Colonic mucosa (tissue), 4 donors: ENCODE measurements around the gene HIVEP1. TPM values are rescaled to one million over a fixed set of nuclear protein-coding genes. Genes with fewer than 3 reads are reported as not detected.
A peak's percentile ranks its signal among the peaks of the same experiment; 100 is the strongest.

Source experiments
- DNase-seq: peaks from one replicate; pipeline ENCODE4 v3.0.0-alpha.2; 2020
- H3K27ac ChIP-seq: fragments of 200-600 bp; one replicate; pipeline ENCODE4 v1.8.0; 2021
- H3K27me3 ChIP-seq: fragments of 200-600 bp; one replicate; pipeline ENCODE4 v1.8.0; 2021
- H3K36me3 ChIP-seq: fragments of 200-600 bp; one replicate; pipeline ENCODE4 v1.8.0; 2021
- H3K4me1 ChIP-seq: fragments of 200-600 bp; one replicate; pipeline ENCODE4 v1.8.0; 2021; ENCODE audit warnings: mild to moderate bottlenecking
- H3K4me3 ChIP-seq: fragments of 200-600 bp; one replicate; pipeline ENCODE4 v1.8.0; 2021
- H3K9ac ChIP-seq, 2 donors: one replicate each; pipeline ENCODE4 v1.7.0; 2013; ENCODE audit warnings: control low read depth in 2 of 2, low read depth in 2 of 2, low read length in 2 of 2
- H3K9me3 ChIP-seq: fragments of 200-600 bp; one replicate; pipeline ENCODE4 v1.8.0; 2021
- intact Hi-C: fragments of 100-400 bp; cut with DNase I; formaldehyde crosslinking; loops from one replicate; pipeline ENCODE4 v1.14.1; 2022
- total RNA-seq, 2 donors: library from RNA; stranded (reverse); fragmentation: NEBNext Ultra II Directional in 1 of 2; extraction: Animal tissue kit (Norgen Biotek cat#: 25700) in 1 of 2; gene quantifications; one replicate each; pipeline ENCODE4 v1.2.1, GENCODE V29; 2021
- TF ChIP-seq, protein P1 (sequence below): fragments of 200-600 bp; IDR thresholded peaks from one replicate; pipeline ENCODE4 v1.8.0; 2022; ENCODE audit warnings: antibody characterized with exemption, mild to moderate bottlenecking
- donor health status: healthy.
- donor health status: DM: no; HTN: no; CAD: no.
- donor health status: DM: no; HTN: no; CAD: no.

The HIVEP1 gene
- total RNA-seq, 2 donors from 2014 or later, result 22.2 to 27.9 TPM

DNA sequence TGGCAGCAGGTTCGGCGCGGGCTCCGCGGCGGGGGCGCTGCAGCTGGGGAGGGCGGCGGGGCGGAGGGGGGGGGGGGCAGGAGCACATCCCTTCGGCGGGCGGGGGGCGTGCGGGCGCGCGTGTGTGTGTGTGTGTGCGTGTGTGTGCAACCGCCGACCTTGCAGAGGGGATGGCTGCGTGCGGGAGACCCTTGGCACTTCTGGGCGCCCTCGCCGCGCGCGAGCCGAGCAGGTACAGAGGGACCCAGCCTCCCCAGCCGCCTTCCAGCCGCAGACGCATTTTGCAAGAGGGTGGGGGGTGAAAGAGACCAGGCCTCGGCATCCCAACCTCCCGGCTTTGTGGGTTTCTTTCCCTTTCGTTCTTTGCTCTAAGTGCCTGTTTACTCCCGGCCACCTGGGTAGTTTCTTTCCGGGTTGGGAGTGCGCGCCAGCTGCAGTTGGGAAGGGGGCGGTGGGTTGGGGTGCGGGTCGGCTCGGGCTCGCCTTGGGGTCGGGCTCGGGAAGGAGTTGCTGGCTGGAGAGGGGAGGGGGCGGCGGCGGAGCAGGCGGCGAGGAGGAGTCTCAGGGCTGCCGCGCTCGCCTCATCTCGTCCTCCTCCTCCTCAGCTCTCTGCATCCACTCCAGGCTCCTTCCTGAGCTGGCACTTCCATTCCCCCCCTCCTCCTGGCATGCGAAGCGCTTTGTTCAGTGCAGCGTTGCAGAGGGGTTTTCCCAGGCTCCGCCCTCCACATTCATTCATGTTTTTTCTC is 620 bp downstream of the HIVEP1 start:
- Histone ChIP-seq H3K27ac (peak overlapping the region; percentile 96), H3K9ac (peak overlapping the region; percentile 76 to 91), H3K4me1 (no peaks in the 10 kb centered on the region), H3K27me3 (no peaks in the 10 kb centered on the region), H3K4me3 (peak overlapping the region; percentile 55), H3K36me3 (no peaks in the 10 kb centered on the region), H3K9me3 (no peaks in the 10 kb centered on the region)
- TF ChIP-seq, protein P1, sequence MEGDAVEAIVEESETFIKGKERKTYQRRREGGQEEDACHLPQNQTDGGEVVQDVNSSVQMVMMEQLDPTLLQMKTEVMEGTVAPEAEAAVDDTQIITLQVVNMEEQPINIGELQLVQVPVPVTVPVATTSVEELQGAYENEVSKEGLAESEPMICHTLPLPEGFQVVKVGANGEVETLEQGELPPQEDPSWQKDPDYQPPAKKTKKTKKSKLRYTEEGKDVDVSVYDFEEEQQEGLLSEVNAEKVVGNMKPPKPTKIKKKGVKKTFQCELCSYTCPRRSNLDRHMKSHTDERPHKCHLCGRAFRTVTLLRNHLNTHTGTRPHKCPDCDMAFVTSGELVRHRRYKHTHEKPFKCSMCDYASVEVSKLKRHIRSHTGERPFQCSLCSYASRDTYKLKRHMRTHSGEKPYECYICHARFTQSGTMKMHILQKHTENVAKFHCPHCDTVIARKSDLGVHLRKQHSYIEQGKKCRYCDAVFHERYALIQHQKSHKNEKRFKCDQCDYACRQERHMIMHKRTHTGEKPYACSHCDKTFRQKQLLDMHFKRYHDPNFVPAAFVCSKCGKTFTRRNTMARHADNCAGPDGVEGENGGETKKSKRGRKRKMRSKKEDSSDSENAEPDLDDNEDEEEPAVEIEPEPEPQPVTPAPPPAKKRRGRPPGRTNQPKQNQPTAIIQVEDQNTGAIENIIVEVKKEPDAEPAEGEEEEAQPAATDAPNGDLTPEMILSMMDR, result no peak
- intact Hi-C loops, result no loop called here
- peak; percentile 80 for DNase-seq

DNA sequence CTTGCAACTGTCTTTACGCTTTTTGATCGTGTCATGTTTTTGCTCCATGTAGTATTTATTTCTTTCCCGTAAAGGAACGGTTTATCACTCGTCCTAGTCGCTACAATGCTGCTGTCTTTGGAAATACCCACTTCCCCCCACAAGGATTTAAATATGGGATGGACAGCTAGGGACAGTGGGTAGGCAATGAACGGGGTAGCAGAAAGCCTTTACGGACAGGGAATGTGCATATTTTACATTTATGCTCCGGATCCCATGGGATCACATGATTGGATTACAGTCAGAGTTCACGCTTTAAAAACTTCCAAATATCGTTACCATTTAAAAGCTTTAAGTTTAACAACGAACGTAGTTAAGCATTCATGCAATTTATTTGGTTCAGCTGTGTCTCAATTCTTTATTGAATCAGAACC is 1.2 kb downstream of the HIVEP1 start:
- no peak for DNase-seq
- Histone ChIP-seq H3K36me3 (no peaks in the 10 kb centered on the region), H3K27ac (peak overlapping the region; percentile 96), H3K4me3 (peak overlapping the region; percentile 55), H3K4me1 (no peaks in the 10 kb centered on the region), H3K9me3 (no peaks in the 10 kb centered on the region), H3K27me3 (no peaks in the 10 kb centered on the region), H3K9ac (peak overlapping the region; percentile 76 to 91)
- intact Hi-C loops, result no loop called here
- TF ChIP-seq, protein P1, result no peak

DNA sequence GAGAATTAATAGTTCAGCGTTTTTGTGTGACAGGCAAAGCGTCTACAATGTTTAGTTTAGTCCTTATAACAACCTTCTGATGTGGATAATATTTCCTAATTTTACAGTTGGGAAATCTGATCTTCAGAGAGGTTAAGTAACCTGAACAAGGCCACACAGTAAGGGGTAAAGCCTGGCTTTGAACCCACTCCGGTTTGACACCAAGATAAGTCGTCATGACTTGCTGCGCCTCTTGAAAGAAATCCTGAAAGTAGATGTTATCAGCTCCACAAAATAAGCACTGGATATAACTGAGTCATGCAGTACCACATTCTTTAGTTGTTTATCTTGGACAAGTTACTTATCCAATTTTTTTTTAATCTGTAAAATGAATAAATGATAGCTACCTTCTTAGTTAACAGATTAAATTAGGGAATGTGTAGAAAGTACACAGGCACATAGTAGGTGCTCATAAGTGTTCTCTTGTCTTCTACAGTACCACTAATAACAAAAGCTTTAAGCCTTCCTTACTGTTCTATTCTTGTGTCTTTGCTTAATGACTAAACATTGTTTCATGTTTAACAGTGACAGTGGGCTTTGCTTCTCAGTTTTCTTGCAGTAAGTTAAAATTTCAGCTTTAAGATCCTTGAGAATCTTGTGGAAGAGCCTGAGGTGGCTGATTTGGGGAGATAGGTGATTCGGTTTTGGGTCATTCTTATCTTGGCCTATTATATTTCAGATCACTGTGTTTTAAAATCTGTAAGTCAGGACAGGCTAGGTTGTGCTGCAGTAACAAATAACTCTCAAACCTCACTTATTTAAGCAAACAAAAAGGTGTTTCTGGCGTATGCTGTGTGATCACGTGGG is 2.1 kb downstream of the HIVEP1 start:
- TF ChIP-seq, protein P1, result no peak
- Histone ChIP-seq H3K4me3 (no peak overlapping the region), H3K9me3 (no peaks in the 10 kb centered on the region), H3K9ac (no peak overlapping the region), H3K4me1 (no peaks in the 10 kb centered on the region), H3K36me3 (no peaks in the 10 kb centered on the region), H3K27me3 (no peaks in the 10 kb centered on the region), H3K27ac (peak overlapping the region; percentile 96)
- intact Hi-C loops, result no loop called here
- no peak for DNase-seq

DNA sequence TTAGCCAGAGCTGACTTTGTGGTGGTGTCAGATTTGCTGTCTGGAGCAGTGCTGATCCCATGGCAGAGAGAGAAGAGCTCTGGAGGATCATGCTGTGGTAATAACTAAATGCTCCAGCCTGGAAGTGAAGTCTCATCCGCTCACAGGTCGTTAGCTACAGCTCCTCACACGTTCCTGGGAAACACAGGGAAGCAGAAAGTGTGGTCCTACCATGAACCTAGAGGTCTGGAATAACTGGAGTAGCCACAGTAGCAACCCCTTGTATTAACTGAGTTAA is 2.7 kb downstream of the HIVEP1 start:
- TF ChIP-seq, protein P1, result no peak
- no peaks in the 10 kb centered on the region for H3K4me1 ChIP-seq
- H3K36me3 ChIP-seq, result no peaks in the 10 kb centered on the region
- no peak overlapping the region for H3K27ac ChIP-seq
- no peaks in the 10 kb centered on the region for H3K27me3 ChIP-seq
- H3K9me3 ChIP-seq, result no peaks in the 10 kb centered on the region
- no peak overlapping the region for H3K9ac ChIP-seq
- no peak overlapping the region for H3K4me3 ChIP-seq
- DNase-seq, result no peak
- intact Hi-C loops, result no loop called here

DNA sequence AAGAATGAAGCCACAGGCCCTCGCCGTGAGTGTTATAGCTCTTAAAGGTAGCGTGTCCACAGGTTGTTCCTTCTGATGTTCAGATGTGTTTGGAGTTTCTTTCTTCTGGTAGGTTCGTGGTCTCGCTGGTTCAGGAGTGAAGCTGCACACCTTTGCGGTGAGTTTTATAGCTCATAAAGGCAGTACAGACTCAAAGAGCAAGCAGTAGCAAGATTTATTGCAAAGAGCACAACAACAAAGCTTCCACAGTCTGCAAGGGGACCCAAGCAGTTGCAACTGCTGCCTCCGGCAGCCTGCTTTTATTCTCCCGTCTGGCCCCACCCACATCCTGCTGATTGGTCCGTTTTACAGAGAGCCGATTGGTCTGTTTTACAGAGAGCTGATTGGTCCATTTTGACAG is 5.2 kb downstream of the HIVEP1 start:
- Histone ChIP-seq H3K4me3 (no peak overlapping the region), H3K9me3 (no peaks in the 10 kb centered on the region), H3K27me3 (no peaks in the 10 kb centered on the region), H3K4me1 (no peaks in the 10 kb centered on the region), H3K27ac (peak overlapping the region; percentile 8), H3K9ac (no peak overlapping the region), H3K36me3 (no peaks in the 10 kb centered on the region)
- TF ChIP-seq, protein P1, result no peak
- intact Hi-C loops, result no loop called here
- DNase-seq, result peak; percentile 50
